VCaP (cell line): ENCODE results near the gene RACK1.

Source experiments
- H3K27ac ChIP-seq: fragments of 450-650 bp; 2 replicates; pipeline ENCODE4 v1.5.1; 2017
- CTCF ChIP-seq: fragments of 450-650 bp; conservative IDR thresholded peaks from 2 replicates; pipeline ENCODE4 v1.5.1; 2017; ENCODE audit warnings: mild to moderate bottlenecking, moderate library complexity

RACK1 gene

GRCh38 chr5:181192337-181193046 is 51.2 kb downstream of the RACK1 start:
- peak overlapping the region; percentile 95 for H3K27ac ChIP-seq

DNA sequence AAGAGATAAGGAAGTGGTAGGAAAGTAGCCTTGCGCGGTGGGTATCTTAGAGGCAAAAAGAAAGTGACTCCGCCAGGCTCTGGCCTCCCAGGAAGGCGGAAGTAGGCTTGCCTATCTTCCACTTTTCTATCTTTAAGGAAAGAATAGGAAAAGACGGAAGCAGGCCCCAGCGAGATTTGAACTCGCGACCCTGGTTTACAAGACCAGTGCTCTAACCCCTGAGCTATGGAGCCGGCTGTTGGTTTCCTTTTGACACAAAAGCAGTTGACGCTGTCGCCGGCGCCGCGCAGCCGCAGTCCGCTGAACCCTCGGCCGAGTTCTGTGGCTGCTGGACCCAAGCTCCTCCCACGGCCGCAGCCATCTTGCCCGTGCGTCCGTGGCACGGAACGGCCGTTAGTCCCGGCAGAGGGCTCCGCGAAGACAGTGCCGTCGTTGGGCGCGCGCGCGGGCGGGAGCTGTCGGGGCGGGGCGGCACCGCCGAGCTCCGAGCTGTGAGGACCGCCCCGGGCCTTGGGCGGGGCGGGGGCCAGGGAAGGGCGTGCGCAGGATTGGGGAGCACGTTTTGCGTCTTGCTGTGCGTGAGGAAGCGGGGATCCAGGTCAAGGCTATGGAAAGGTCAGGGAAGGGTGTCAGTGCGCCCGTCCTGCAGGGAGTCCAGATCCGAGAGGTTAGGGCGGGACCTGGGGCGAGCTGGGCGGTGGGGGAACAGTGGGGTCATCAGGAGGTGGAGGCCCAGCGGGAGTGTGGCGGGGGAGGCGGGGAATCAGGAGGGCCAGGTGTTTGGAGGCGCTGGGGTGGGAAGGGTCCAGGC is 52.0 kb downstream of the RACK1 start:
- H3K27ac ChIP-seq = peak overlapping the region; percentile 95
- no peak for TF ChIP-seq CTCF

More at GRCh38 chr5:181192337-181193046, 51.2 kb downstream of the RACK1 start:
- no peak for TF ChIP-seq CTCF

DNA sequence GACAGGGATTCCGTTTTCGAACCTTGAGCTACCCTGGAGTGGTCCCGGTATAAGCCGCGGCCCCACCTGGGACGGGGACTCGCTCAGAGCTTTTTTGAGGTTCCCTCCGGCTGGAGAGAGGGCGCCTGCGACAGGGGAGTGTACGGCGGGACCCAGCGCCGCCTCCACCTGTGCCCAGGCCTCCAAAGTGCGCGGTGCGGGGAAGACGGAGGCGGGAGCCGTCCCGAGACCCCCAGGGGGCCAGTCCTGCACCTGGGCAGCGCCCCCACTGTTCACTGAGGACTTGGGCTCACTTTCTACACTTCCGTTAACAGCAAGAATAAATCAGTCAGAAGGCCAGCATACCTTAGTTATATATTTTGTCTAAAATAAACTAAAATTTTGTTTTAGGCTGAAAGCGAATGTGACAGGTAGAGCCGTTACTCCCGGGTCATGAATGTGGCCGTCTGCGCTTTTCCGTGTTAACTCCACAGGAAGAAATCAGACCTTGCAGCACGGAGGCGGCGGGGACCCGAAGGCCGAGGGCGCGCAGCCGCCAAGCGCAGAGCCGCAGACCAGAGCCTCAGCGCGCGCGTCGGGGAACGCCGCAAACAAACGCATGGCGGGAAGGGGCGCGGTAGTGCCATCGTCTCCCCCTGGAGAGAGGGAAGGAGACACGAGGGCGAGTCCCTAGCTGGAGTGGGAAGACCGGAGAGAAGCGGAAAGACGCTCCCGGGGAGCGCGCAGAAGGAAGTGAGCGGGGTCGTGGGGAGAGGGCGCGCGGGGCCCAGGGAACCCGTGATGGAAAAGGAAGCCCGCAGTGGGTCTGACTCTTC is 52.8 kb downstream of the RACK1 start:
- peak; percentile 65 for TF ChIP-seq CTCF
- peak overlapping the region; percentile 95 for H3K27ac ChIP-seq

- no peak for TF ChIP-seq CTCF
Measured at GRCh38 chr5:181189962-181190710, 53.6 kb downstream of the RACK1 start.

GRCh38 chr5:181189363-181189961 is 54.2 kb downstream of the RACK1 start:
- H3K27ac ChIP-seq = peak overlapping the region; percentile 95
- no peak; the same call in 1 of the 2 replicates for TF ChIP-seq CTCF

More at GRCh38 chr5:181189962-181190710, 53.6 kb downstream of the RACK1 start:
- peak overlapping the region; percentile 95 for H3K27ac ChIP-seq

DNA sequence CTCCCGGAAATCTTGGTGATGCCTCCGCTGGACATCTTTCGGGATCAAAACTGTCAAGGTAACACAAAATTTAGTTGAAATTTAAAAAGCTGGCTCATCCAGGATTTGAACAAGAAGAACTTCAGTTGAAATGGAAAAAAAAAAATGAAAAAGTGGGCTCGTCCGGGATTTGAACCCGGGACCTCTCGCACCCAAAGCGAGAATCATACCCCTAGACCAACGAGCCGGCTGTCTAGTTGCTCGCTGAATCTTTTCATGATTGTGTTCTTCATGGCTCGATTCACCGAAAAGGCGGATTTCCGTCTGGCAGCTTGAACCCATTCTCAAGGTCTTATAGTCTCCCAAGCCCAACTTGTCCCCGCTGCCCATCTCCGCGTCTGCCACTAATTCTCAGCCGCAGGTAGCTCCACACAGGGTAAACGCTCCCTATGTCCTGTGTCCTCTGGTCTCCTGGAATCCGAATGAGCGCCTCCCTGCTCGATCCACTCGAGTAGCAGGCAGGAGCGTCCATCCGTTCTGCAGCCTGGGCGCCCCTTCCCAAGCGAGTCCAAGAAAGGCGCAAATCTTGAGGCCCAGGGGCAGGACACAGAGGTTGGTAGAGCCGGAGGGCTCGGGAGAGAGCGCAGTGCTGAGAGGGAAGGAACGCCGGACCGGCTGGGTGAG is 54.9 kb downstream of the RACK1 start:
- H3K27ac ChIP-seq = peak overlapping the region; percentile 95
- peak; percentile 49 for TF ChIP-seq CTCF
